Neural cell (in vitro differentiated cells): ENCODE results near the gene PLEKHG3.

Source experiments
- EP300 ChIP-seq: fragments of 450-650 bp; conservative IDR thresholded peaks from 2 replicates; pipeline ENCODE4 v1.6.1; 2014; ENCODE audit warnings: antibody characterized with exemption, mild to moderate bottlenecking, moderate library complexity; ENCODE audit not compliant: poor library complexity, severe bottlenecking
- EZH2 ChIP-seq: fragments of 200-600, 300-800 bp; shearing (Covaris generic), sonication (generic); IDR thresholded peaks from 2 replicates; pipeline ENCODE4 v1.6.1; 2014; ENCODE audit warnings: antibody characterized with exemption, low read length, borderline replicate concordance, mild to moderate bottlenecking; ENCODE audit not compliant: insufficient read depth, poor library complexity, severe bottlenecking
- POLR2AphosphoS5 ChIP-seq: IDR thresholded peaks from 2 replicates; pipeline ENCODE4 v1.6.1; 2012
- RAD21 ChIP-seq: fragments of 450-650 bp; conservative IDR thresholded peaks from 2 replicates; pipeline ENCODE4 v1.6.1; 2014; ENCODE audit warnings: antibody characterized with exemption, mild to moderate bottlenecking, moderate library complexity
- SMC3 ChIP-seq: fragments of 450-650 bp; conservative IDR thresholded peaks from 2 replicates; pipeline ENCODE4 v1.6.1; 2014; ENCODE audit warnings: antibody characterized with exemption, mild to moderate bottlenecking, moderate library complexity; ENCODE audit not compliant: poor library complexity
- TAF1 ChIP-seq: IDR thresholded peaks from 2 replicates; pipeline ENCODE4 v1.6.1; 2012; ENCODE audit warnings: low read depth
- TF ChIP-seq, protein P1 (sequence below): IDR thresholded peaks from 2 replicates; pipeline ENCODE4 v1.6.1; 2012; ENCODE audit warnings: borderline replicate concordance
- TF ChIP-seq, protein P2 (sequence below): fragments of 450-650 bp; IDR thresholded peaks from 2 replicates; pipeline ENCODE4 v1.5.1; 2014; ENCODE audit warnings: antibody characterized with exemption, mild to moderate bottlenecking, moderate library complexity; ENCODE audit not compliant: poor library complexity, severe bottlenecking

DNA sequence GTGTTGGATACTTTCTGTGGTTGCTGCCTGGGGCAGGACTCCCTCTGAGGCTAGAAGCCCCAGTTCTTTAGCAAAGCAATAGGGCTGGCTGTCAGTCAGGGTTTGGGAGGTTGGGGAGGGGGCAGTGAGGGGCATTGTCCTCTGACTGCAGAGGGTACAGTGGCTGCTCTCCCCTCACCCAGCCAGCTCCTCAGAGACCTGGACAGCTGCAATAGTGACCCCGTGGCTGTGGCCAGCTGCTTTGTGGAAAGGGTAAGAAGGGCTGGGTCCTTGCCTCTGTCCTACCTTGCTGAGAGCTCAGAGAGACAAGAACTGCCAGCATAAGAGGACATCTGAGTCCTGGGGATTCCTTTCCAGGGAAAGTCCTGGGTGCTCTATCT lies 25.8 kb downstream of the PLEKHG3 start:
- TF ChIP-seq, protein P1, sequence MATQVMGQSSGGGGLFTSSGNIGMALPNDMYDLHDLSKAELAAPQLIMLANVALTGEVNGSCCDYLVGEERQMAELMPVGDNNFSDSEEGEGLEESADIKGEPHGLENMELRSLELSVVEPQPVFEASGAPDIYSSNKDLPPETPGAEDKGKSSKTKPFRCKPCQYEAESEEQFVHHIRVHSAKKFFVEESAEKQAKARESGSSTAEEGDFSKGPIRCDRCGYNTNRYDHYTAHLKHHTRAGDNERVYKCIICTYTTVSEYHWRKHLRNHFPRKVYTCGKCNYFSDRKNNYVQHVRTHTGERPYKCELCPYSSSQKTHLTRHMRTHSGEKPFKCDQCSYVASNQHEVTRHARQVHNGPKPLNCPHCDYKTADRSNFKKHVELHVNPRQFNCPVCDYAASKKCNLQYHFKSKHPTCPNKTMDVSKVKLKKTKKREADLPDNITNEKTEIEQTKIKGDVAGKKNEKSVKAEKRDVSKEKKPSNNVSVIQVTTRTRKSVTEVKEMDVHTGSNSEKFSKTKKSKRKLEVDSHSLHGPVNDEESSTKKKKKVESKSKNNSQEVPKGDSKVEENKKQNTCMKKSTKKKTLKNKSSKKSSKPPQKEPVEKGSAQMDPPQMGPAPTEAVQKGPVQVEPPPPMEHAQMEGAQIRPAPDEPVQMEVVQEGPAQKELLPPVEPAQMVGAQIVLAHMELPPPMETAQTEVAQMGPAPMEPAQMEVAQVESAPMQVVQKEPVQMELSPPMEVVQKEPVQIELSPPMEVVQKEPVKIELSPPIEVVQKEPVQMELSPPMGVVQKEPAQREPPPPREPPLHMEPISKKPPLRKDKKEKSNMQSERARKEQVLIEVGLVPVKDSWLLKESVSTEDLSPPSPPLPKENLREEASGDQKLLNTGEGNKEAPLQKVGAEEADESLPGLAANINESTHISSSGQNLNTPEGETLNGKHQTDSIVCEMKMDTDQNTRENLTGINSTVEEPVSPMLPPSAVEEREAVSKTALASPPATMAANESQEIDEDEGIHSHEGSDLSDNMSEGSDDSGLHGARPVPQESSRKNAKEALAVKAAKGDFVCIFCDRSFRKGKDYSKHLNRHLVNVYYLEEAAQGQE, result no peak
- TF ChIP-seq, protein P2, sequence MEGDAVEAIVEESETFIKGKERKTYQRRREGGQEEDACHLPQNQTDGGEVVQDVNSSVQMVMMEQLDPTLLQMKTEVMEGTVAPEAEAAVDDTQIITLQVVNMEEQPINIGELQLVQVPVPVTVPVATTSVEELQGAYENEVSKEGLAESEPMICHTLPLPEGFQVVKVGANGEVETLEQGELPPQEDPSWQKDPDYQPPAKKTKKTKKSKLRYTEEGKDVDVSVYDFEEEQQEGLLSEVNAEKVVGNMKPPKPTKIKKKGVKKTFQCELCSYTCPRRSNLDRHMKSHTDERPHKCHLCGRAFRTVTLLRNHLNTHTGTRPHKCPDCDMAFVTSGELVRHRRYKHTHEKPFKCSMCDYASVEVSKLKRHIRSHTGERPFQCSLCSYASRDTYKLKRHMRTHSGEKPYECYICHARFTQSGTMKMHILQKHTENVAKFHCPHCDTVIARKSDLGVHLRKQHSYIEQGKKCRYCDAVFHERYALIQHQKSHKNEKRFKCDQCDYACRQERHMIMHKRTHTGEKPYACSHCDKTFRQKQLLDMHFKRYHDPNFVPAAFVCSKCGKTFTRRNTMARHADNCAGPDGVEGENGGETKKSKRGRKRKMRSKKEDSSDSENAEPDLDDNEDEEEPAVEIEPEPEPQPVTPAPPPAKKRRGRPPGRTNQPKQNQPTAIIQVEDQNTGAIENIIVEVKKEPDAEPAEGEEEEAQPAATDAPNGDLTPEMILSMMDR, result no peak
- TF ChIP-seq RAD21 (no peak), POLR2AphosphoS5 (no peak), EP300 (no peak), EZH2 (no peak), SMC3 (no peak), TAF1 (no peak)
